ENCODE measurements around the gene RGS7BP.

- TF ChIP-seq ADNP (CRISPR knock-in tag; IDR thresholded peaks at IDR 0.05) (no peak), ZNF816 (CRISPR knock-in tag; IDR thresholded peaks at IDR 0.05; ENCODE audit: borderline replicate concordance) (no peak), POLR2AphosphoS5 (IDR thresholded peaks at IDR 0.05; ENCODE audit: low read depth, low read length) (no peak), BRCA1 (CRISPR knock-in tag; IDR thresholded peaks at IDR 0.05) (no peak), MAX (IDR thresholded peaks at IDR 0.05) (no peak), ZNF296 (CRISPR knock-in tag; conservative IDR thresholded peaks at IDR 0.05) (no peak), ZNF574 (CRISPR knock-in tag; IDR thresholded peaks at IDR 0.05) (no peak), SOX5 (CRISPR knock-in tag; IDR thresholded peaks at IDR 0.05; ENCODE audit: borderline replicate concordance) (no peak), POLR2AphosphoS2 (IDR thresholded peaks at IDR 0.05; ENCODE audit: low read depth, low read length) (no peak), TARDBP (CRISPR knock-in tag; IDR thresholded peaks at IDR 0.05) (no peak)
- TF ChIP-seq, protein P1, sequence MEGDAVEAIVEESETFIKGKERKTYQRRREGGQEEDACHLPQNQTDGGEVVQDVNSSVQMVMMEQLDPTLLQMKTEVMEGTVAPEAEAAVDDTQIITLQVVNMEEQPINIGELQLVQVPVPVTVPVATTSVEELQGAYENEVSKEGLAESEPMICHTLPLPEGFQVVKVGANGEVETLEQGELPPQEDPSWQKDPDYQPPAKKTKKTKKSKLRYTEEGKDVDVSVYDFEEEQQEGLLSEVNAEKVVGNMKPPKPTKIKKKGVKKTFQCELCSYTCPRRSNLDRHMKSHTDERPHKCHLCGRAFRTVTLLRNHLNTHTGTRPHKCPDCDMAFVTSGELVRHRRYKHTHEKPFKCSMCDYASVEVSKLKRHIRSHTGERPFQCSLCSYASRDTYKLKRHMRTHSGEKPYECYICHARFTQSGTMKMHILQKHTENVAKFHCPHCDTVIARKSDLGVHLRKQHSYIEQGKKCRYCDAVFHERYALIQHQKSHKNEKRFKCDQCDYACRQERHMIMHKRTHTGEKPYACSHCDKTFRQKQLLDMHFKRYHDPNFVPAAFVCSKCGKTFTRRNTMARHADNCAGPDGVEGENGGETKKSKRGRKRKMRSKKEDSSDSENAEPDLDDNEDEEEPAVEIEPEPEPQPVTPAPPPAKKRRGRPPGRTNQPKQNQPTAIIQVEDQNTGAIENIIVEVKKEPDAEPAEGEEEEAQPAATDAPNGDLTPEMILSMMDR (CRISPR knock-in tag; IDR thresholded peaks at IDR 0.05): no peak
- TF ChIP-seq, protein P2, sequence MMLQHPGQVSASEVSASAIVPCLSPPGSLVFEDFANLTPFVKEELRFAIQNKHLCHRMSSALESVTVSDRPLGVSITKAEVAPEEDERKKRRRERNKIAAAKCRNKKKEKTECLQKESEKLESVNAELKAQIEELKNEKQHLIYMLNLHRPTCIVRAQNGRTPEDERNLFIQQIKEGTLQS (CRISPR knock-in tag; IDR thresholded peaks at IDR 0.05): no peak
Measured at GRCh38 chr5:64592730-64593341, 87.0 kb downstream of the RGS7BP start.
